Measurements from ENCODE around the gene C1orf56.

GRCh38 chr1:151039521-151039920 is 8.0 kb upstream of the C1orf56 start:
- TF ChIP-seq CHD2 (IDR thresholded peaks at IDR 0.05; ENCODE audit: low read length, partially characterized antibody) (no peak), CTCF (IDR thresholded peaks at IDR 0.05) (no peak), TAF1 (IDR thresholded peaks at IDR 0.05; ENCODE audit: borderline replicate concordance, low read depth, low read length) (no peak), POLR2AphosphoS5 (IDR thresholded peaks at IDR 0.05; ENCODE audit: low read depth, low read length) (no peak), USF1 (IDR thresholded peaks at IDR 0.05; ENCODE audit: borderline replicate concordance, low read depth) (no peak), SIN3A (IDR thresholded peaks at IDR 0.05; ENCODE audit: borderline replicate concordance, low read depth, low read length) (no peak)

Data from SK-N-SH (cell line).